Effector memory CD4-positive, alpha-beta T cell (primary cell): ENCODE results near the gene TMCO4.

Source experiments
- DNase-seq, 3 donors: peaks; one replicate each; pipeline ENCODE4 v3.0.0-alpha.2; 2020
- H3K27ac ChIP-seq: 2 replicates; pipeline ENCODE4 v1.7.0; 2013; ENCODE audit warnings: mild to moderate bottlenecking, low read length, moderate library complexity; ENCODE audit not compliant: insufficient read depth, poor library complexity, severe bottlenecking
- H3K27me3 ChIP-seq: replicated peaks from 2 replicates; pipeline ENCODE4 v1.7.0; 2013; ENCODE audit warnings: mild to moderate bottlenecking, low read length; ENCODE audit not compliant: insufficient read depth, control insufficient read depth, poor library complexity, severe bottlenecking
- H3K36me3 ChIP-seq: 2 replicates; pipeline ENCODE4 v1.7.0; 2013; ENCODE audit warnings: mild to moderate bottlenecking, low read length, moderate library complexity; ENCODE audit not compliant: control insufficient read depth, insufficient read depth
- H3K4me1 ChIP-seq: 2 replicates; pipeline ENCODE4 v1.7.0; 2013; ENCODE audit warnings: low read length, mild to moderate bottlenecking; ENCODE audit not compliant: control insufficient read depth, insufficient read depth, poor library complexity, severe bottlenecking
- H3K4me3 ChIP-seq: 2 replicates; pipeline ENCODE4 v1.7.0; 2013; ENCODE audit warnings: low read length, low read depth, mild to moderate bottlenecking; ENCODE audit not compliant: insufficient read depth, poor library complexity, severe bottlenecking
- H3K9me3 ChIP-seq: 2 replicates; pipeline ENCODE4 v1.7.0; 2013; ENCODE audit warnings: mild to moderate bottlenecking, low read length, moderate library complexity; ENCODE audit not compliant: control insufficient read depth

TMCO4 gene

GRCh38 chr1:19709260-19709793, 90.4 kb downstream of the TMCO4 start:
- Histone ChIP-seq H3K36me3 (no peaks in the 10 kb centered on the region), H3K27me3 (no peaks in the 10 kb centered on the region), H3K4me1 (peaks cover 3% of the 10 kb centered on the region), H3K9me3 (no peaks in the 10 kb centered on the region), H3K27ac (no peak overlapping the region), H3K4me3 (no peak overlapping the region)
- no peak for DNase-seq

GRCh38 chr1:19708567-19709110, 91.1 kb downstream of the TMCO4 start:
- DNase-seq, result no peak
- no peak overlapping the region for H3K27ac ChIP-seq
- no peaks in the 10 kb centered on the region for H3K27me3 ChIP-seq
- H3K4me3 ChIP-seq, result no peak overlapping the region
- H3K36me3 ChIP-seq, result no peaks in the 10 kb centered on the region
- H3K4me1 ChIP-seq, result peaks cover 6% of the 10 kb centered on the region
- no peaks in the 10 kb centered on the region for H3K9me3 ChIP-seq

GRCh38 chr1:19706136-19706535, 93.6 kb downstream of the TMCO4 start:
- Histone ChIP-seq H3K36me3 (no peaks in the 10 kb centered on the region), H3K4me3 (no peak overlapping the region), H3K4me1 (peaks cover 6% of the 10 kb centered on the region), H3K27me3 (no peaks in the 10 kb centered on the region), H3K9me3 (no peaks in the 10 kb centered on the region), H3K27ac (no peak overlapping the region)
- no peak for DNase-seq

GRCh38 chr1:19705464-19705863, 94.3 kb downstream of the TMCO4 start:
- Histone ChIP-seq H3K4me3 (no peak overlapping the region), H3K36me3 (peaks cover 4% of the 10 kb centered on the region), H3K9me3 (no peaks in the 10 kb centered on the region), H3K27me3 (no peaks in the 10 kb centered on the region), H3K27ac (no peak overlapping the region), H3K4me1 (peaks cover 6% of the 10 kb centered on the region)
- DNase-seq, result no peak

GRCh38 chr1:19704247-19705113, 95.2 kb downstream of the TMCO4 start:
- DNase-seq, result peak; percentile 20 to 40 (median 30)
- Histone ChIP-seq H3K27me3 (no peaks in the 10 kb centered on the region), H3K36me3 (peaks cover 9% of the 10 kb centered on the region), H3K9me3 (no peaks in the 10 kb centered on the region), H3K4me3 (no peak overlapping the region), H3K4me1 (peaks cover 6% of the 10 kb centered on the region), H3K27ac (no peak overlapping the region)

GRCh38 chr1:19703280-19703679, 96.4 kb downstream of the TMCO4 start:
- H3K27me3 ChIP-seq, result no peaks in the 10 kb centered on the region
- DNase-seq, result no peak
- H3K4me1 ChIP-seq, result peaks cover 6% of the 10 kb centered on the region
- peaks cover 9% of the 10 kb centered on the region for H3K36me3 ChIP-seq
- no peaks in the 10 kb centered on the region for H3K9me3 ChIP-seq
- no peak overlapping the region for H3K27ac ChIP-seq
- H3K4me3 ChIP-seq, result no peak overlapping the region

GRCh38 chr1:19700079-19700777, 99.5 kb downstream of the TMCO4 start:
- H3K4me1 ChIP-seq, result peaks cover 6% of the 10 kb centered on the region
- no peak for DNase-seq
- H3K36me3 ChIP-seq, result peaks cover 9% of the 10 kb centered on the region
- H3K27me3 ChIP-seq, result no peaks in the 10 kb centered on the region
- H3K9me3 ChIP-seq, result no peaks in the 10 kb centered on the region
- no peak overlapping the region for H3K27ac ChIP-seq
- H3K4me3 ChIP-seq, result no peak overlapping the region

- Histone ChIP-seq H3K9me3 (no peaks in the 10 kb centered on the region), H3K4me3 (no peak overlapping the region), H3K27ac (no peak overlapping the region), H3K36me3 (peaks cover 21% of the 10 kb centered on the region), H3K4me1 (no peaks in the 10 kb centered on the region), H3K27me3 (no peaks in the 10 kb centered on the region)
- no peak for DNase-seq
These were observed 101.5 kb downstream of the TMCO4 start for GRCh38 chr1:19698181-19698580.

- no peak for DNase-seq
These were observed 102.9 kb downstream of the TMCO4 start for GRCh38 chr1:19696820-19697219.

GRCh38 chr1:19695772-19696171, 103.9 kb downstream of the TMCO4 start:
- Histone ChIP-seq H3K9me3 (no peaks in the 10 kb centered on the region), H3K27ac (no peak overlapping the region), H3K4me3 (no peak overlapping the region), H3K36me3 (peaks cover 20% of the 10 kb centered on the region), H3K4me1 (no peaks in the 10 kb centered on the region), H3K27me3 (no peaks in the 10 kb centered on the region)
- DNase-seq, result no peak

More at GRCh38 chr1:19696820-19697219, 102.9 kb downstream of the TMCO4 start:
- Histone ChIP-seq H3K9me3 (no peaks in the 10 kb centered on the region), H3K27ac (no peak overlapping the region), H3K4me3 (no peak overlapping the region), H3K36me3 (peaks cover 21% of the 10 kb centered on the region), H3K27me3 (no peaks in the 10 kb centered on the region), H3K4me1 (no peaks in the 10 kb centered on the region)
